GM10847 (cell line): ENCODE results near the gene MYH9.

Source experiments
- POLR2A ChIP-seq: IDR thresholded peaks from 2 replicates; pipeline ENCODE4 v1.6.1; 2011; ENCODE audit not compliant: insufficient read length; ENCODE audit errors: extremely low read depth

Gene MYH9

DNA sequence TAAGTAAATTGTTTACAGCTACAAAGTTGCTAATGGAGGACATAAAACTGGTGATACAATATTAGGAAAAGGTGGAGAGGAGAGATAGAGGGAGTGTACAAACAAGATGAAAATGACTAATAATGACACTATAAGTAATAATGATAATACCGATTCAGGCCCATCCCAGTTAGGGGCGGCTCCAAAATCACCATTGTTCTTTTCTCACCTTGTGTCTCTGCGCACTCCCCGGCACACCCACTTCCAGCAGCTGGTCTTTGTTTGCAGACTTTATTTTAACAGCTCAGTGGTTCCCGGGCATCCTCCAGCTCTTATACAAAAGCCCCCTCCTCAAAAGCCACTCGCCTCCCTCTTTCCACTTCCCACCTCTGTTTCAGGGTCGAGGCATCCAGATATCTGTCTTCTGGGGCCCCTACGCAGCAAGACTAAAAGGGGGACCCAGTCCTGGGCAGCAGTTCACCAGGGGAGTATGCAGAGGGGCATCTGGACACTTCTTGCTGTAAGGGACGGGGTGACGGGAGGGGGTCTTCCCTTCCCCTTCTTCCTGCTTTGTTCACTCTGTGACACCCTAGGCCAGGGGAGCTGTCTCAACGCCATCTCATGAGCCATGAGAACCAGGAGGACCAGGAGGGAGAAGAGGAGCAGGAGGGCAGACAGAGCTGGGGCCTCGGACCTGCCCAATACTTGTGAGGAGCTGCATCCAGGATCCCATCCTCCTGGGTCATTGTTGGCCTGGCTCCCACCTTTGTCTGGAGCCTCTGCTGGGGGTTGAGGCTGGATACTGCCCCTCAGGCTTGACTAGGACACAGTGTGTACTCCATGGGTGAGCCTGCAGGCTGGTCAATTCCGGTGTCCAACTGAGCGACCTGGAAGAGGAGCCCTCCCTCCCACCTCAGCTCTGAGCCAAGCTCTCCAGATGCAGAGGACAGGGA lies 151.1 kb downstream of the MYH9 start:
- TF ChIP-seq POLR2A, result no peak

DNA sequence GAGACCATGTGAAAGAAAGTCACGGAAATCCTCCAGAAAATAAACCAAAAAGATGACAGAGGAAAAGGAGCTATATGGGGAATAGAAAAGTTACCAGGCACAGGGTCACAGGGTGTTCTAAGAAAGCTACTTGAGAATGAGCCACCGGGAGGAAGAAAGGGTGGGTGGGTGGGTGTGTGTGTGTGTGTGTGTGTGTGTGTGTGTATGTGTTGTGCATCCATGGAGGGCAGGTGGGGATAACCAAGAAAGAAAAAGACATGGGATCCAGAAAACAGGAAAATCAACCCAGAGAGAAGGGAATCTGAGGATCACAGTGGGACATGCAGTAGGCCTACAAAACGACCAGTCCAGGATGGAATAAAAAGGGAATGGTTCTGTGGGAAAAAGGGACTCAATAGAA lies 152.2 kb downstream of the MYH9 start:
- no peak for TF ChIP-seq POLR2A

DNA sequence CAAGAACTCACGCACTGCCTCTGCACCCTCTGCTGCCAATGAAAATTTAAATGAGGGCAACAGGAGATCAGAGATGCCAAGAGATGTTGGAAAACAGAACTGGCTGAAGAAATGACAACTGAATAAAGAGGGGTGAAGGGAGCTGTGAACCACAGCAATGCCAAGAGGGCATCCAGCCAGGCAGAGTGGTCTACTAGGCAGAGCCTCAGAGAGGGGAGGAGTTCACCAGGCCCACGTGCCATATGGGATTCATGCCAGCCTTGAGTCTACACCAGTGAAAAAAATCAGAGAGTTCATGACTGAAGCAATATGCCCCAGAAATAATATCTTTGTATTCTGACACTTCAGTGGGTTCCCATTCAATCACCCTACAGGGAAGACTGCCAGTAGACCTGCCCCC lies 152.8 kb downstream of the MYH9 start:
- no peak for TF ChIP-seq POLR2A

DNA sequence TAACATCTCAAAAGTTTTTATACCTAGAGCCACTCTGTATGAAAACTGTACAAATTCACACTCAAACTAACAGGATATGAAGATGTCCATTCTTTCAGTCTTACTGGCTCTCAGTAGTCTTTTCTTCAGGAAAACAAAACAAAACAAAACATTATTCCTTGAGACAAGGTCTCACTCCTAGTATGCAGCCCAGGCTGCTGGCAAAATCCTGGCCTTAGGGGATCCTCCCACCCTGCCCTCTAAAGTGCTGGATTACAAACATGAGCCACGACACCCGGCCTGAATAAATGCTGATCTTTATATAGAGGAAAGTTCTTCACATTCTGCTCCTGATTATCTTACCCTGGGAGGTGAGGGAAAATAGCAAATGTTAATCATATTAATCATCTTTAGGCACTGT lies 153.6 kb downstream of the MYH9 start:
- no peak for TF ChIP-seq POLR2A

DNA sequence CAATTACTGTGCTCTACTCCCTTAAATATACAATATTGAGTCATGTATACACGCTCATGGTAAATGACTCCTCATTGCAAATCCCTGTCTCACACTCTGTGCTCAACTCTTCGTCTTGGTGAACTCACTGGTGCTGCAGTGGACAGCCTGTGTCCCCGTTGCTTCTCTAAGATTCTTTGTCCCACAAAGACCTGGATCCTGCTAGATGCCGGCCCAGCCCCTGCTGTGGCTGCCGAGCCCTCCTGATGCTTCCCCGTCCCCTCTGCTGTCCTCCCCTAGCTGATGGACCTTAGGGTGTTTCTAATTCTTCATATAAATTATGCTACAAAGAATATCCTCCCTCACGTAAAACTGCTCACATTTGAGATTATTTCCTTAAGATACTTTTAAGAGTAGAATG lies 154.0 kb downstream of the MYH9 start:
- TF ChIP-seq POLR2A, result no peak

DNA sequence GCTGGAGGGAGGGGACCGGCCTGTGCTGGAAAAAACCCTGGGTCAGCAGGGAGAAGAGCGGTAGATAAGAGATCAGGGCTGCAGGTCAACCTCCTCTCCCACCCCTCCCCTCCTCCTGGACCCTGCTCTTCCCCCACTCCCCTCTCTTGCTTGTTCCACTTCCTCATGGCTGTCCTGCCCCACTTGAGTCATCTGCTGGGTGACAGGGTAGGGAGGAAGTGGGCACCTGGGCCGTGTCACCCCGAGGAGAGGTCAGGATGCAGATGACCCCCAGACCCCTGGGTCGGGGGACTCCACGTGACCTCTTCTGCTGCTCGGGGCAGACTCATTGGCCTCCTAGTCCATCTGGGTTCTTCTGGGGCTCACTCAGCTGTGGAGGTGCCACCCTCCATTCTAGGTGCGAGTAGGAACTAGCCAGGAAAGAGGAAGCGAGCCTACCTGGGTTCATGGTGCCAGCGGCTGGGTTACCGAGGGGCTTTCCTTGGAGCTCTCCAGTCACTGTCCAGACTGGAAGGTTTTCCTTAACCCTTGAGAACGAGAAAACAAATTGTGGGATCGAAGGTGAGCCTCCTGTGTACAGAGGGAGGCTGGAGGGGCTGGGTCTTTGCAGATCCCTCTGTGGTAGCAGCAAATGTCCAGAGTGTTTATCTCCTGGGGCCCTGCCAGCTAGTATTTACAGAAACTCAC lies 154.9 kb downstream of the MYH9 start:
- TF ChIP-seq POLR2A, result no peak
